GM18861 (cell line): ENCODE data around the gene PHAF1.

Source experiments
- ATAC-seq: cut with Tn5 transposase; IDR thresholded peaks from one replicate; pipeline ENCODE4 v1.9.1; 2021; ENCODE audit not compliant: unreplicated experiment

PHAF1 gene

GRCh38 chr16:67146523-67147357 is 37.0 kb downstream of the PHAF1 start:
- ATAC-seq = no peak

DNA sequence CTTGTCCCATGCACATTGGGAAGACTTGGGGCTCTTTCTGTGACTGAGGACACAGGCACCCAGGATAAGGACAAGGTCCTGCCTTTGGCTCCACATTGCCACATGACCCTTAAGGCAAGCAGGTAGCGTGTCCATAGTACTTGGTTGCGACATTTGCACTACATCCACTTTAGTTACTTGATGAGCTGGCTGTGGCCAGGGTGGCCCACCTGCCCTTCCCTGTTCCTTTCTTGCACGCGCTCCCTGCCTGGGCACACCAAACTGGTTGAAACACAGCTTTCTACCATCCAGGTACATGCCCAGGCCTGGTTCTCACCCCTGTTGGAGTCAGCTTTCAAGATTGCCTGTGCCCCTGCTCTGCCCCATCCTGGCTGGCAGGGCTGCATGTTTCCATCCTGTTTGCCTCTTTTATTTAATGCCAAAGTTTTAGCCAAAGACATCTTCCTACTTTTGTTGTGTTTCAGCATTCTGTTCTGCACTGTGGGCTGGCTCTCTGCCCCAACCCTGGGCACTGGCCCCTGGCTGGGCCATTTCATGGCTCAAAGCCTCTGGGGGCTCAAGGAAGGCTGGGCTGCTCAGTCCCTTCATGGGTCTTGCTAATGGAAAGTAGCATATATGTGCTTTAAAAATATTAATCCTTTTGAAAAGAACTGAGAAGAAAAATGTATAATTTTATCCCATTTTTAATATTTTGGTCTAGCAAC is 37.8 kb downstream of the PHAF1 start:
- no peak for ATAC-seq

- ATAC-seq = no peak
These were observed 38.5 kb downstream of the PHAF1 start for GRCh38 chr16:67148221-67148620.

- no peak for ATAC-seq
These were observed 39.0 kb downstream of the PHAF1 start for GRCh38 chr16:67148656-67149275.

DNA sequence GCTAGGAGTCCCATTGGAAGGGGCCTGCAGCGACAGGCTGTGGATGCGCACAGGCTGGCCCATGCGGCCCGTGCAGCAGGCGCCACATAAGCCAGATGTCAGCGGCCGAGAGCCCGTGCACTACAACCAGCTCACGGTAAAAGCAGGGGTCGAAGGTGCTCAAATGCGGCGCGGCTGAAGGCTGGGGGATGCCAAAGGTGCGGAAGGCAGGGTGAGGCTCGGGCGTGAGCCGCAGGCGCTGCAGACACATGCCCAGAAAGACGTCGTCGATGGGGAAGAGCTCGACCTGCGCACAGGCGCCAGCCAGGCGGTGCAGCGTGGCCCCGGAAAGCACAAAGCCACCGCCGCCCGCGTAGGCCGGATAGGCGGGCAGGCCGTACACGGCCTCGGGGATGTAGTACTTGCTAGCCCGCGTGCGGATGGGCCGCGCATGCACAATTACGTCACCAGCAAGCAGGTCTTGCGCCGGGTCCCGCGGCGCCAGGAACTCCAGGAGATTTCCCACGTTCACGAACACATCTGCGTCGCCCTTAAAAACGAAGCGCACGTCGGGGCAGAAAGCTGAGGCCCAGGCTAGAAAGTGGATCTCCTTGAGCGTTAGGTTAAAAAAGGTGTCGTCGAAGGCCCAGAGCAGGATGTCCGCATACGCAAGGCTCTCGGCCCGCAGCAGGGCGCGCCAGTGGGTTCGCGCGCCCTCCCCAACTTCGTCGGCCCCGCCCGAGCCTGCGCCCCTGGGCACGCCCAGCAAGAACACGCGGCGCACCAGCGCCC is 39.7 kb downstream of the PHAF1 start:
- no peak for ATAC-seq

- ATAC-seq = peak; percentile 33
These were observed 40.5 kb downstream of the PHAF1 start for GRCh38 chr16:67150047-67150832.

DNA sequence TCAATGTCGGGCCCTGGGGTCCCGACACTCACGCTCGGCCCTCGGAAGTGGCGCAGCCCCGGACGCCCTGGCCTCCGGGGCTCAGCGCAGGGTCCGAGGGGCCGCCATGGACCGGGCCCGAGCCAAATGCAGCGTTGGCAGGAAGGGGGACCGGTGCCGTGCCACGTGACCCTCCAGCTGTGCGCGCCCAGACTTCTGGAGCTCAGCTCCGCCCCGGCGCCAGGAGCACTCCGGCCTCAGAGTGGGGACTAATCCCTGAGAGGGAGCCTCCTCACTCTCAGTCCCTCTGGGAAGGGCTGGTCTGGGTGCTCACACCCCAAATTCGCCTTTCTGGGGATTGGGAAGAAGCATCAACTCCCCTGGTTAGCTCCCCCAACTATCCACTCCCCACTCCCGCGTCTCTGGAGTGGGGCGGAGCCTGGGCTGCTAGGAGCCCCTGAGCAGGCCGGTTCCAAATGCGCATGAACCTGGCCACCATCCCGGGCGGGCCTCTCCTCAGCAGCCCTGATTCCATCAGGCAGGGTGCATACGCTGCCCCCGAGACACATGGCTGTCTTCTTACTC is 41.2 kb downstream of the PHAF1 start, which contains the start of gene B3GNT9:
Gene B3GNT9, minus strand, starts transcription at position 166 of the 564 bp plus-strand sequence. CDS start 513 bp downstream, outside the sequence.
- peak; percentile 40 for ATAC-seq

GRCh38 chr16:67151431-67152097 is 41.8 kb downstream of the PHAF1 start:
- no peak for ATAC-seq

GRCh38 chr16:67154578-67155294 is 45.0 kb downstream of the PHAF1 start:
- no peak for ATAC-seq

DNA sequence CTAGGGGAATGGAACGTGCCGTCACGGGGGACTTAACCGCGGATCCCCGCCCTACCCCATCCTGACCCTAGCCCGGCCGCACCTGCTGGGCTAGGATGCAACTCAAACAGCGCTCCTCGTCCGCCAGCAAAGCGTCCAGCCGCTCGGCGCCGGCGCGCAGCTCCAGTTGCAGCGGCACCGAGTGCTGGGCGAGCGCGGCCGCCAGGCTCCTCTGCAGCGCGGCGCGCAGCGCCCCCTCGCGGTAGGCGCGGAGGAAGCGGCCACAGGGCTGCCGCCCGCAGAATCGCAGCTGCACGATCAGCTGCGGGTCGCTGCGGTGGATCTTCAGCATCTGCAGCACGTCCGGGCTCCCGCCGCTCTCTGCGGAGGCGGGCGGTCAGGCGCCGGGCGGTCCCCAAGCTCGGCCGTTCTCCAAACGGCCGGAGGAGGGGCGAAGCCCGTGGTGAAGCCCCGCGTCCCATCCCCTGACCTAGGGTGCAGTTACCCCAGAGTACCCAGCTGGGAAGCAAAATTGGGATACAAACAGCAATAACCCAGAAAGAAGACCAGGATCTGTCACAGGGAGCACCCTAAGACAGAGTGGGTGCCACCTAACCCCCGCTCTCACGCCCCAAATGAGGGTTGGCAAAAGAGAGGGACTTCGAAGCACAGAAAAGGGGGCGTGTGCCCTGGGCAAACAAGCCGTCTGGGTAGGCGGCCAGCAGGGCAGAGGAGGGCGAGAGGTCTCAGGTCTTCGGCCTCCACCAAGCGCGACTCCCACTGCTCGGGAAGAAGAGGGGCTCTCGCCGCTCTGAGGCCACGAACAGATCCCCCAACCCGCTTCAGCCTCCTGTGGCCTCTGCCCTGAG is 45.8 kb downstream of the PHAF1 start:
- ATAC-seq = no peak

GRCh38 chr16:67156143-67156844 is 46.6 kb downstream of the PHAF1 start:
- no peak for ATAC-seq

GRCh38 chr16:67157106-67157748 is 47.5 kb downstream of the PHAF1 start:
- no peak for ATAC-seq

DNA sequence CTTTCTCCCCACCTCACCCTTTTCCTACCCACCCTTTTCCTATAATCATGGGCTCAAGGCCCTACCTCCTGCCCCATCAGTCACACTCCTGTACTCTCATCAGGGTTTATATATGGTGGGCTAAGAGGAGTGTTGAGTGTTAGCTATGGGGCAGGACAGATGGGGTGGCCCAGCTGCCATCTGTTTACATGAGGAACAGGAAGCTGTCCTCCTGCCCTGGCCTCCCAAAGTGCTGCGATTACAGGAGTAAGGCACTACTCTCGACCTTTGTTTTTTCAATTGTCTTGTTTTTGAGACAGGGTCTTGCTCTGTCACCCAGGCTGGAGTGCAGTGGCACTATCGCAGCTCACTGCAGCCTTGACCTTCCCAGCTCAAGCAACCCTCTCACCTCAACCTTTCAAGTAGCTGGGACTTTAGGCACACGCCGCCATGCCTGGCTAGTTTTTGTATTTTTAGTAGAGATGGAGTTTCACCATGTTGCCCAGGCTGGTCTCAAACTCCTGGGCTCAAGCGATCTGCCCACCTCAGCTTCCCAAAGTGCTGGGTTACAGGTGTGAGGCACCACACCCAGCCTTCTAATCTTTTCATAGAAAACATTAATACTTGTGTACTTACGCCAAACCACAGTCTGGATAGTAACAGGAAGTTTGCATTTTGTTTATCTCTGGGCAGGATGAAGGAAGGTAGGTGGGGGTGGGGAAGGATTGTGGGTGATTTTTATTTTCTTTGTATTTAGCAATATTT is 48.3 kb downstream of the PHAF1 start:
- ATAC-seq = no peak

DNA sequence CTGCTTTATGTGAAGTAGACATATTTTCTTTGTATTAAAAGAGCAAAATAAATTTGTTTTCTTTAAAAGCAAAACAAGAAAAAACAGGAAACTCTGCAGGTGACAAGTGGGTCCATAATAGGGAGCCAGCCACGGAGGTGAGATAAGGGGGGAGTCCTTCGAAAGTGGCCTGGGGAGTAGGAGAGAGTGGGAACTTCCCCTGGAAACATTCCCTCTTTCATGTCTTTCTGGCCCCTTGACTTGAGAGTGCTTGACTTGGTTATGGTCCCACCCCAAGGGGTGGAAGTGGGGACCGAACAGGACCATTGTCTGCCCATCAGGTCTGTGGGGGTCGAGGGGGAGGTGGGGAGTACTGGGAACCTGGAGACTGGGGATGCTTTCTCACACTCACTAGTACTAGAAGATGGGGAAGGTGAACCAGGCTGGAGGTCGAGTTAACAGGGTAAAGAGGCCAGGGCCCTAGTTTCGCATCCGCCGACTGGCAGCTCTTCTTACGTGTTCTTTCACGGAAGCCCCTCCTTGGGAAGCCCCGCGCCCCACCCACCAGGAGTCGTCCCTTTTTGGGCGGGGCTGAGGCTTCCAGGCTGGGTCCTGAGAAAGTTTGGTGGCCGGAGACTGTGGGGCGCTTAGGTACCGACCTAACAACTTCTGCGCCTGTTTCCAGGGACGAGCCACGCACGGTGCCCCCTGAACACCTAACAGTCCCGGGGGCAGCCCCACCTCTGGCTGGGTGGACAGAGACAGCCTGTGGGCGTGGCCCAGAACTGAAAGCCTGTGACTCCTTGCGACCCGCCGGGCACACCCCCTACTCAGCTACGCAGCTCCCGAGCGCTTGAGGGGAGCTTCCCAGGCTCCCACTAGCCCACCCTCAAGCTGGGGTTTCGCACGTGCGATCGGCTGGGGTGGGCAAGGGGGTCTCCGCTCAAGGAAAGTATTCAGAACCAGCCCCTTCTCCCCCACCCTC is 49.2 kb downstream of the PHAF1 start:
- no peak for ATAC-seq

- ATAC-seq = no peak
These were observed 51.9 kb downstream of the PHAF1 start for GRCh38 chr16:67161595-67162058.
